Astrocyte of the hippocampus (primary cell): Measurements from ENCODE around the gene SLC25A53.
"Not testable (repeated sequence)": the region's sequence is repeated elsewhere in the genome, so short reads cannot be mapped to it uniquely, and the experiment has no call there.

ENCODE experiments used
- DNase-seq: peaks from one replicate; pipeline ENCODE4 v3.0.0; 2011; ENCODE audit warnings: low read depth, low spot score

Gene SLC25A53

GRCh38 chrX:104075778-104076445 is 80.9 kb downstream of the SLC25A53 start, which contains the start of gene TMSB15C:
Gene TMSB15C (minus strand): TSS chrX:104076236.
- not testable (repeated sequence) for DNase-seq

GRCh38 chrX:104062636-104063035 is 94.2 kb downstream of the SLC25A53 start:
- DNase-seq: not testable (repeated sequence)

- not testable (repeated sequence) for DNase-seq
Measured at GRCh38 chrX:104054956-104055355, 101.9 kb downstream of the SLC25A53 start.
